ENCODE data around the gene PPAT. TPM values are rescaled to one million over a fixed set of nuclear protein-coding genes. Genes with fewer than 3 reads are reported as not detected.

PPAT gene
- total RNA-seq, 1 donor from 2014 or later: 30.9 TPM

DNA sequence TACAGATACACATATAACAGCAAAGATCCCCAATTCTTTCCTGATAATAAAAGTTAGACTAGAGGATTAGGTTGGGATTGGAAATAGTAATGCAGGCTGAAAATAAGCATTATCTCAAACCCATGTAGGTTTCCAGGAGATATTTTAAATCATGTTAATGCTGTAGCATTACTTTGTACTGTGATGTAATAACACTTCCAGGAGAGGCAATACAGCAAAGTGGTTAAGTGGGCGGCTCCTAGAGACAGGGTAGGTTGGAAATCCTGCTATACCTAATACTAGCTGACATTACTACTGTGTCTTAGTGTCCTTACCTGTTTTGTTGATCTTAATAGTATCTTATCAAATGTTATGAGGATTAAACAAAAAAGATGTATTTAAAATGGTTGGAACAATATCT lies 10.3 kb upstream of the PPAT start:
- Mint-ChIP-seq H3K36me3 (peaks cover 40% of the 10 kb centered on the region), H3K27me3 (ENCODE audit: low read depth) (no peaks in the 10 kb centered on the region), H3K9me3 (no peaks in the 10 kb centered on the region), H3K4me1 (peaks cover 1% of the 10 kb centered on the region), H3K4me3 (no peak overlapping the region), H3K27ac (no peak overlapping the region)
- no peak for DNase-seq (ENCODE audit: low spot score in 2 of 2, unreplicated experiment in 2 of 2)
- TF ChIP-seq, protein P1, sequence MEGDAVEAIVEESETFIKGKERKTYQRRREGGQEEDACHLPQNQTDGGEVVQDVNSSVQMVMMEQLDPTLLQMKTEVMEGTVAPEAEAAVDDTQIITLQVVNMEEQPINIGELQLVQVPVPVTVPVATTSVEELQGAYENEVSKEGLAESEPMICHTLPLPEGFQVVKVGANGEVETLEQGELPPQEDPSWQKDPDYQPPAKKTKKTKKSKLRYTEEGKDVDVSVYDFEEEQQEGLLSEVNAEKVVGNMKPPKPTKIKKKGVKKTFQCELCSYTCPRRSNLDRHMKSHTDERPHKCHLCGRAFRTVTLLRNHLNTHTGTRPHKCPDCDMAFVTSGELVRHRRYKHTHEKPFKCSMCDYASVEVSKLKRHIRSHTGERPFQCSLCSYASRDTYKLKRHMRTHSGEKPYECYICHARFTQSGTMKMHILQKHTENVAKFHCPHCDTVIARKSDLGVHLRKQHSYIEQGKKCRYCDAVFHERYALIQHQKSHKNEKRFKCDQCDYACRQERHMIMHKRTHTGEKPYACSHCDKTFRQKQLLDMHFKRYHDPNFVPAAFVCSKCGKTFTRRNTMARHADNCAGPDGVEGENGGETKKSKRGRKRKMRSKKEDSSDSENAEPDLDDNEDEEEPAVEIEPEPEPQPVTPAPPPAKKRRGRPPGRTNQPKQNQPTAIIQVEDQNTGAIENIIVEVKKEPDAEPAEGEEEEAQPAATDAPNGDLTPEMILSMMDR (IDR thresholded peaks at IDR 0.05; ENCODE audit: unreplicated experiment): no peak

DNA sequence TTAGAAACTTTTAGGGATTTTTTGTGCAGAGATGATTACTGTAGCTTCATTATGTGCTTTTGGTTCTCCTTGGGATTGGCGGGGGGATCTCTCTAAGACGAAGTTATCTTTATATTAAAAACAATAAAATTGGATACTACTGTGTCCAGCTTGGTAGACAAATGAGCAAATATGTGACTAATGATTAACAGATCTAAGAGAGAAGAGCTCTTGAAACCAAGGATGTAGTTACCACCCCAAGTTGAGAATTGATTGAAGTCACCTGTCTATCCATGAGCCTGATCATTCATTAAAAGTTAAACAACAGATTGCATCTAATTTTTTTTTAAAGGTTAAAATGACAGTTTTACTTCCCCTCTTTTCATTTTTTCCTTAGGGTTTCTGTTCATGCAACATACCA lies 9.3 kb upstream of the PPAT start:
- H3K4me3 Mint-ChIP-seq: no peak overlapping the region
- no peaks in the 10 kb centered on the region for H3K27me3 Mint-ChIP-seq (ENCODE audit: low read depth)
- H3K9me3 Mint-ChIP-seq: no peaks in the 10 kb centered on the region
- peaks cover 32% of the 10 kb centered on the region for H3K36me3 Mint-ChIP-seq
- TF ChIP-seq, protein P1 (IDR thresholded peaks at IDR 0.05; ENCODE audit: unreplicated experiment): no peak
- H3K27ac Mint-ChIP-seq: no peak overlapping the region
- H3K4me1 Mint-ChIP-seq: peaks cover 9% of the 10 kb centered on the region
- no peak for DNase-seq (ENCODE audit: low spot score in 2 of 2, unreplicated experiment in 2 of 2)

DNA sequence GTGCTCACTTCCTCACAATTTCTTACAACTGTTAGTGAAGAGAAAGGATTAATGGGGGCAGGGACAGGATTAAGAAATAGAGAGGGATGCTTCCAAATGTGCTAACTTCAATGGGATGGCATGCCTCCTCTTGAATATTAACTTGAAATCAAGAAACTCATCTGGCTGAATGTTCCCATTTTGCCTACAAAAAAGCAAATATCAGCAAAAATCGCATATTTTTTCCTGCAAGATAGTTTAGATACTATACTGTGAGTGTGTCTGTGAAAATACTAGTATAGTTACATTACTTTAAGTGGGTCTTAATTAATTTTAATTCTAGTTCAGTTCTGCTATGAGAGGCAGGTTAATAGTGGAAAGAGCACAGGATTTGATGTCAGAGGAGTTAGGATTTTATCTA lies 5.6 kb upstream of the PPAT start:
- Mint-ChIP-seq H3K36me3 (peaks cover 13% of the 10 kb centered on the region), H3K4me1 (peaks cover 21% of the 10 kb centered on the region), H3K27me3 (ENCODE audit: low read depth) (no peaks in the 10 kb centered on the region), H3K9me3 (no peaks in the 10 kb centered on the region), H3K27ac (no peak overlapping the region), H3K4me3 (no peak overlapping the region)
- no peak for DNase-seq (ENCODE audit: low spot score in 2 of 2, unreplicated experiment in 2 of 2)
- TF ChIP-seq, protein P1 (IDR thresholded peaks at IDR 0.05; ENCODE audit: unreplicated experiment): no peak

DNA sequence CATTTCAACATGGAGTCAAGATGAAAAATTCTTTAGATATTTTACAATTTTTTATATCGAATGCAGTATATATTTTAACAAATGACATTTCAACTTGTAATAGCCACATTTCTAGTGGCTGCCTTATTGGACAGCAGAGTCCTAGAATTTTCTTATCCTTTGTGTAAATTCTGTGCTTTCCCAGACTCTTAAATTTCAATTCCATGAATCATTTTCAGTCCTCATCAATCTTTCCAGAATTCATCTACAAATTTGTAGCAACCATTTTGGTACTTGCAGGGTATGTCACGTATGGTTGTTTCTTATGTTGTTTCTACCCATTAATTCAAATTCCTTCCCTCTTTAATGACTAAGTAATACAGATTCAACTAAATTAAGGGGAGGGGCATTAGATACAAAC lies 3.4 kb upstream of the PPAT start:
- TF ChIP-seq, protein P1 (IDR thresholded peaks at IDR 0.05; ENCODE audit: unreplicated experiment): no peak
- H3K27me3 Mint-ChIP-seq (ENCODE audit: low read depth): no peaks in the 10 kb centered on the region
- H3K27ac Mint-ChIP-seq: no peak overlapping the region
- peaks cover 6% of the 10 kb centered on the region for H3K36me3 Mint-ChIP-seq
- peaks cover 31% of the 10 kb centered on the region for H3K4me1 Mint-ChIP-seq
- DNase-seq (ENCODE audit: low spot score in 2 of 2, unreplicated experiment in 2 of 2): no peak
- H3K9me3 Mint-ChIP-seq: no peaks in the 10 kb centered on the region
- no peak overlapping the region for H3K4me3 Mint-ChIP-seq

DNA sequence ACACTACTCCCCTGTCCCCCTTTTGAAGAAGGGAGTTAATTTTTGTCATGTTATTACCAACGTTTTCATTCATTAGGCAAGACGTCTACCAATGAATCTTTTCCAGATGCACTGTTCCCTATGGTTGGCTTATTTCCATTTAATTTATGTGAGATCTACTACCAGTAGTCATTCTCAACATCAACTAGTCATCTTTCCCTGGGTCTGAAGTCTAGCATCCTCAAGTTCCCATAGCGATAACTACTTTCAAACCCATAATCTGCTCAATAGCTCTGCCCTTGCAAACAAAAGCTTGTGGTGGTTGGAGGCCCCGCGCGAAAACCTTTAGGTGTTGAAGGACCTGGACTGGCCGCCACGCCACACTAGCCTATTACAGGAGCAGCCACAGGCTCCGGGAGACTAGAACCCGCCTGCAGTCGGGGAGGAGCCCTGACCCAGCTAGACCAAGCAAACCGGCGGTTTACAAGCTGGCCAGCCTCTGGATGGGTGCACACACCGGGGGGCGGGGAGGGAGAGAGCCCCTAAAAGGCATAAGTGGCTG lies 746 bp downstream of the PPAT start:
- Mint-ChIP-seq H3K27me3 (ENCODE audit: low read depth) (no peaks in the 10 kb centered on the region), H3K9me3 (no peaks in the 10 kb centered on the region), H3K4me1 (peaks cover 33% of the 10 kb centered on the region), H3K4me3 (peak overlapping the region; percentile 93), H3K27ac (peak overlapping the region; percentile 94), H3K36me3 (no peaks in the 10 kb centered on the region)
- TF ChIP-seq, protein P1 (IDR thresholded peaks at IDR 0.05; ENCODE audit: unreplicated experiment): no peak
- peak; percentile 28 to 60 for DNase-seq (ENCODE audit: low spot score in 2 of 2, unreplicated experiment in 2 of 2)

DNA sequence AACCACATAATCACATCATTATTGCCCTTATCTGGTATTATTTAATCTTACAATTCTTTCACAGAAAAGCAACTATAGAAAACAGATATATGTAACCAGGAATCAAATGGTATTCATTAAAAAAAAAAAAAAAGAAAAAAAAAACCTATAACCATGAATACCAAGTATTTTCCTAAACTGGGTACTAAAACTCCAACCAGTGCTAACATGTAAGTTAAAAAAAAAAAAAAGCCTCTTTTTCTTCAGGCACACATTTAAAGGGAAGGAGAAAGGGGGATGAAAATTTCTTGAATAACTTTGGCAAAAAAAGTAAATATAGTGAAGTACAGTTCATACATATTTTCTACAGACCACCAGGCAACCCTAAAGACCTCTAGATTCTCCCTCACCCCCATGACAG lies 2.1 kb downstream of the PPAT start:
- H3K4me1 Mint-ChIP-seq: peaks cover 33% of the 10 kb centered on the region
- TF ChIP-seq, protein P1 (IDR thresholded peaks at IDR 0.05; ENCODE audit: unreplicated experiment): no peak
- no peaks in the 10 kb centered on the region for H3K27me3 Mint-ChIP-seq (ENCODE audit: low read depth)
- no peaks in the 10 kb centered on the region for H3K36me3 Mint-ChIP-seq
- no peaks in the 10 kb centered on the region for H3K9me3 Mint-ChIP-seq
- peak overlapping the region; percentile 93 for H3K4me3 Mint-ChIP-seq
- no peak for DNase-seq (ENCODE audit: low spot score in 2 of 2, unreplicated experiment in 2 of 2)
- H3K27ac Mint-ChIP-seq: peak overlapping the region; percentile 47

All from mesothelial cell of epicardium (in vitro differentiated cells).